Measurements from ENCODE around the gene GRIK4. TPM values are rescaled to one million over a fixed set of nuclear protein-coding genes. Genes with fewer than 3 reads are reported as not detected.

Gene GRIK4
- total and polyA plus RNA-seq, 9 of the 15 experiments (the other 6 are each of a cell fraction or from before 2014, with no cell fraction given) = not detected

- TF ChIP-seq NR0B1 (IDR thresholded peaks at IDR 0.05; ENCODE audit: partially characterized antibody) (no peak), ESRRB (CRISPR knock-in tag; IDR thresholded peaks at IDR 0.05; ENCODE audit: borderline replicate concordance) (no peak)
Measured at GRCh38 chr11:120521176-120521575, 9.6 kb downstream of the GRIK4 start (continued).

- H3K9ac ChIP-seq (ENCODE audit: insufficient read depth in 1 of 2, low read depth in 2 of 2, low read length in 2 of 2) = no peak overlapping the region
- no peak overlapping the region for H3K27ac ChIP-seq (ENCODE audit: extremely low read depth, low read depth, low read length)
- H3K4me3 ChIP-seq = no peak overlapping the region
- H3K36me3 ChIP-seq (ENCODE audit: control insufficient read depth, insufficient read depth, low read length) = no peaks in the 10 kb centered on the region
- CTCF ChIA-PET (ENCODE audit: low intra/inter-chr PET ratio) = no interaction called here
- DNase-seq (ENCODE audit: extremely low read depth in 1 of 4, low spot score in 3 of 4) = no peak
- no peaks in the 10 kb centered on the region for H3K79me2 ChIP-seq (ENCODE audit: control insufficient read depth, insufficient read depth, low read length)
- 0% methylated on average over 11 of the region's 11 CpGs for WGBS (ENCODE audit: insufficient coverage, low coverage, missing lambda C conversion rate)
- intact Hi-C loops (cut with micrococcal nuclease) (no loop called here), in situ Hi-C loops (cut with MboI) (loop anchor here (5.0 to 10.0 kb wide), 2 partner anchors 165 to 1073 kb away; no protein-coding TSS in a partner anchor)
- H3K27me3 ChIP-seq (ENCODE audit: control insufficient read depth in 2 of 2, insufficient read depth in 2 of 2, low read length in 2 of 2) = peaks cover 48 to 93% of the 10 kb centered on the region in 2 experiments; a peak in 4 of 5 replicates
- no peaks in the 10 kb centered on the region for H3K4me1 ChIP-seq (replicated peaks in 1 of 2; ENCODE audit: control insufficient read depth in 2 of 2, insufficient read depth in 2 of 2, low read length in 2 of 2)
- no peaks in the 10 kb centered on the region for H3K9me3 ChIP-seq (replicated peaks; ENCODE audit: control insufficient read depth, insufficient read depth, low read depth, low read length)
- no peak overlapping the region for H2AFZ ChIP-seq (ENCODE audit: low read depth, low read length)
- FAIRE-seq = no peak
- no peak for ATAC-seq
- no peak overlapping the region for H3K4me2 ChIP-seq (ENCODE audit: insufficient read depth, low read length)
- POLR2A ChIA-PET = interaction anchor here (0.6 kb wide), 1 partner anchor 175 kb away, joined by 3 read pairs; no protein-coding TSS in a partner anchor
- BruUV-seq (replicated peaks) = no TSS peak
- peaks cover 19% of the 10 kb centered on the region for H4K20me1 ChIP-seq (replicated peaks; ENCODE audit: control insufficient read depth, insufficient read depth, low read length)
- H3K9me1 ChIP-seq (ENCODE audit: control insufficient read depth, insufficient read depth, low read length) = no peaks in the 10 kb centered on the region
- TF ChIP-seq SREBF2 (CRISPR knock-in tag; IDR thresholded peaks at IDR 0.05) (no peak), PHB (CRISPR knock-in tag; IDR thresholded peaks at IDR 0.05) (no peak), MECOM (CRISPR knock-in tag; IDR thresholded peaks at IDR 0.05) (no peak), ZNF668 (CRISPR knock-in tag; IDR thresholded peaks at IDR 0.05) (no peak), ZNF644 (tag; IDR thresholded peaks at IDR 0.05; ENCODE audit: low read depth) (no peak), ATF1 (CRISPR knock-in tag; IDR thresholded peaks at IDR 0.05) (no peak), ATF1 (tag; IDR thresholded peaks at IDR 0.05) (no peak), PATZ1 (CRISPR knock-in tag; IDR thresholded peaks at IDR 0.05; ENCODE audit: borderline replicate concordance) (no peak), HNRNPUL1 (IDR thresholded peaks at IDR 0.05; ENCODE audit: low read length) (no peak), NR2F6 (CRISPR knock-in tag; IDR thresholded peaks at IDR 0.05) (no peak), ZNF146 (CRISPR knock-in tag; IDR thresholded peaks at IDR 0.05; ENCODE audit: unreplicated experiment) (no peak), HINFP (tag; conservative IDR thresholded peaks at IDR 0.05; ENCODE audit: low read depth) (no peak), ELK3 (CRISPR knock-in tag; IDR thresholded peaks at IDR 0.05) (no peak), RFX7 (CRISPR knock-in tag; IDR thresholded peaks at IDR 0.05) (no peak), ZBTB7A (IDR thresholded peaks at IDR 0.05; ENCODE audit: borderline replicate concordance, control insufficient read depth, low read depth, low read length) (no peak)
Measured at GRCh38 chr11:120522021-120522420, 10.5 kb downstream of the GRIK4 start.

All from K562 (cell line).